A673 (cell line): ENCODE results near the gene EBF4. TPM values are rescaled to one million over a fixed set of nuclear protein-coding genes. Genes with fewer than 3 reads are reported as not detected.

Experiments used
- BruUV-seq: library from RNA; stranded (reverse); fragments of 400-500 nt; replicated peaks from 2 replicates; lab custom pipeline; 2021; lab: Mats Ljungman, UMichigan
- CTCF ChIA-PET: fragments of 300-600 bp; sonication (Branson Sonifier 250); formaldehyde crosslinking; loops from one replicate; lab custom pipeline; 2022; ENCODE audit warnings: antibody characterized with exemption; lab: Charles Lee
- POLR2A ChIA-PET: fragments of 300-600 bp; sonication (Branson Sonifier 250); formaldehyde crosslinking; loops from one replicate; lab custom pipeline; 2022; ENCODE audit warnings: antibody characterized with exemption; ENCODE audit not compliant: low non-redundant PET; lab: Charles Lee
- DNase-seq: peaks from one replicate; pipeline ENCODE4 v3.0.0-alpha.2; 2015; ENCODE audit warnings: low spot score
- H3K27ac ChIP-seq: fragments of 200-600 bp; sonication (generic); 2 replicates; pipeline ENCODE4 v1.5.1; 2016; ENCODE audit warnings: mixed run types, low read depth, mild to moderate bottlenecking, mixed read lengths, antibody characterized with exemption, low read length; ENCODE audit not compliant: poor library complexity, severe bottlenecking
- H3K27me3 ChIP-seq: fragments of 200-600 bp; sonication (generic); replicated peaks from 2 replicates; pipeline ENCODE4 v1.6.1; 2017; ENCODE audit warnings: mixed run types, low read depth, mild to moderate bottlenecking, mixed read lengths, antibody characterized with exemption, low read length; ENCODE audit not compliant: insufficient read depth, poor library complexity
- H3K36me3 ChIP-seq: fragments of 200-600 bp; sonication (generic); 2 replicates; pipeline ENCODE4 v1.6.1; 2016; ENCODE audit warnings: mixed run types, mild to moderate bottlenecking, mixed read lengths, antibody characterized with exemption, low read length; ENCODE audit not compliant: insufficient read depth, poor library complexity, severe bottlenecking
- H3K4me1 ChIP-seq: fragments of 200-600 bp; sonication (generic); 2 replicates; pipeline ENCODE4 v1.6.1; 2017; ENCODE audit warnings: mixed run types, mild to moderate bottlenecking, mixed read lengths, antibody characterized with exemption, low read length; ENCODE audit not compliant: insufficient read depth, poor library complexity, severe bottlenecking
- H3K4me3 ChIP-seq: fragments of 200-600 bp; sonication (generic); 2 replicates; pipeline ENCODE4 v1.5.1; 2016; ENCODE audit warnings: low read depth, mixed run types, mild to moderate bottlenecking, mixed read lengths, low read length; ENCODE audit not compliant: poor library complexity, severe bottlenecking
- H3K9me3 ChIP-seq: fragments of 200-600 bp; sonication (generic); 2 replicates; pipeline ENCODE4 v1.6.1; 2016; ENCODE audit warnings: mixed run types, low read depth, mild to moderate bottlenecking, mixed read lengths, antibody characterized with exemption, low read length; ENCODE audit not compliant: poor library complexity, severe bottlenecking
- CTCF ChIP-seq: fragments of 300-800, 200-600 bp; sonication (generic); conservative IDR thresholded peaks from 2 replicates; pipeline ENCODE4 v1.5.1; 2017; ENCODE audit warnings: low read depth, mild to moderate bottlenecking, antibody characterized with exemption, low read length, moderate library complexity, mixed read lengths
- EZH2 ChIP-seq: fragments of 200-600 bp; sonication (generic); IDR thresholded peaks from 2 replicates; pipeline ENCODE4 v1.6.1; 2017; ENCODE audit warnings: borderline replicate concordance, low read depth, mild to moderate bottlenecking, mixed read lengths, antibody characterized with exemption, low read length; ENCODE audit not compliant: poor library complexity, severe bottlenecking
- intact Hi-C: fragments of 100-400 bp; cut with micrococcal nuclease; formaldehyde crosslinking; loops from one replicate; pipeline ENCODE4 v1.10.0; 2022; ENCODE audit not compliant: unreplicated experiment
- total RNA-seq: library from RNA; stranded (reverse); gene quantifications from 2 replicates; pipeline ENCODE4 v1.2.3, GENCODE V29; 2021

Gene EBF4
- total RNA-seq, 1 experiment from 2014 or later, result 0.52 TPM

- intact Hi-C loops, result no loop called here
- no peaks in the 10 kb centered on the region for H3K27me3 ChIP-seq
- DNase-seq, result no peak
- POLR2A ChIA-PET, result interaction anchor here (0.7 kb wide), 1 partner anchor 190 kb away, joined by 6 read pairs; no protein-coding TSS in a partner anchor
- no peak overlapping the region for H3K27ac ChIP-seq
- H3K36me3 ChIP-seq, result peaks cover 84% of the 10 kb centered on the region
- no TSS peak for BruUV-seq
- peaks cover 15% of the 10 kb centered on the region for H3K4me1 ChIP-seq
- CTCF ChIA-PET, result no interaction called here
- no peaks in the 10 kb centered on the region for H3K9me3 ChIP-seq
- no peak for TF ChIP-seq CTCF
- TF ChIP-seq EZH2, result no peak
- no peak overlapping the region for H3K4me3 ChIP-seq
Measured at GRCh38 chr20:2657674-2658073, 34.9 kb upstream of the EBF4 start.

- no peak for TF ChIP-seq CTCF
- no peak for TF ChIP-seq EZH2
- Histone ChIP-seq H3K27me3 (no peaks in the 10 kb centered on the region), H3K4me3 (no peak overlapping the region), H3K4me1 (peaks cover 15% of the 10 kb centered on the region), H3K36me3 (peaks cover 75% of the 10 kb centered on the region), H3K27ac (no peak overlapping the region), H3K9me3 (no peaks in the 10 kb centered on the region)
- POLR2A ChIA-PET, result no interaction called here
- CTCF ChIA-PET, result interaction anchor here (0.6 kb wide), 1 partner anchor 36 kb away, joined by 6 read pairs; no protein-coding TSS in a partner anchor
- intact Hi-C loops, result no loop called here
- no TSS peak for BruUV-seq
- DNase-seq, result no peak
Measured at GRCh38 chr20:2658414-2659354, 33.9 kb upstream of the EBF4 start.

- ChIA-PET CTCF (no interaction called here), POLR2A (no interaction called here)
- H3K27ac ChIP-seq, result no peak overlapping the region
- no TSS peak for BruUV-seq
- DNase-seq, result no peak
- H3K4me3 ChIP-seq, result no peak overlapping the region
- no peak for TF ChIP-seq EZH2
- no peak for TF ChIP-seq CTCF
- peaks cover 9% of the 10 kb centered on the region for H3K4me1 ChIP-seq
- intact Hi-C loops, result no loop called here
- peaks cover 67% of the 10 kb centered on the region for H3K36me3 ChIP-seq
- no peaks in the 10 kb centered on the region for H3K9me3 ChIP-seq
- no peaks in the 10 kb centered on the region for H3K27me3 ChIP-seq
Measured at GRCh38 chr20:2659547-2659946, 33.0 kb upstream of the EBF4 start.
